H4 (cell line): ENCODE measurements around the gene OTOGL. TPM values are rescaled to one million over a fixed set of nuclear protein-coding genes. Genes with fewer than 3 reads are reported as not detected.
"Not testable (repeated sequence)": the region's sequence is repeated elsewhere in the genome, so short reads cannot be mapped to it uniquely, and the experiment has no call there.

ENCODE experiments used
- DNase-seq: peaks from one replicate; pipeline ENCODE4 v3.0.0-alpha.2; 2015; ENCODE audit warnings: low spot score
- total RNA-seq: library from RNA; depleted of rRNA; stranded (reverse); fragments of >200 nt; shearing (Covaris generic); gene quantifications from 2 replicates; pipeline ENCODE4 v1.2.3, GENCODE V29; 2014; rRNA removed

The OTOGL gene, protein sequence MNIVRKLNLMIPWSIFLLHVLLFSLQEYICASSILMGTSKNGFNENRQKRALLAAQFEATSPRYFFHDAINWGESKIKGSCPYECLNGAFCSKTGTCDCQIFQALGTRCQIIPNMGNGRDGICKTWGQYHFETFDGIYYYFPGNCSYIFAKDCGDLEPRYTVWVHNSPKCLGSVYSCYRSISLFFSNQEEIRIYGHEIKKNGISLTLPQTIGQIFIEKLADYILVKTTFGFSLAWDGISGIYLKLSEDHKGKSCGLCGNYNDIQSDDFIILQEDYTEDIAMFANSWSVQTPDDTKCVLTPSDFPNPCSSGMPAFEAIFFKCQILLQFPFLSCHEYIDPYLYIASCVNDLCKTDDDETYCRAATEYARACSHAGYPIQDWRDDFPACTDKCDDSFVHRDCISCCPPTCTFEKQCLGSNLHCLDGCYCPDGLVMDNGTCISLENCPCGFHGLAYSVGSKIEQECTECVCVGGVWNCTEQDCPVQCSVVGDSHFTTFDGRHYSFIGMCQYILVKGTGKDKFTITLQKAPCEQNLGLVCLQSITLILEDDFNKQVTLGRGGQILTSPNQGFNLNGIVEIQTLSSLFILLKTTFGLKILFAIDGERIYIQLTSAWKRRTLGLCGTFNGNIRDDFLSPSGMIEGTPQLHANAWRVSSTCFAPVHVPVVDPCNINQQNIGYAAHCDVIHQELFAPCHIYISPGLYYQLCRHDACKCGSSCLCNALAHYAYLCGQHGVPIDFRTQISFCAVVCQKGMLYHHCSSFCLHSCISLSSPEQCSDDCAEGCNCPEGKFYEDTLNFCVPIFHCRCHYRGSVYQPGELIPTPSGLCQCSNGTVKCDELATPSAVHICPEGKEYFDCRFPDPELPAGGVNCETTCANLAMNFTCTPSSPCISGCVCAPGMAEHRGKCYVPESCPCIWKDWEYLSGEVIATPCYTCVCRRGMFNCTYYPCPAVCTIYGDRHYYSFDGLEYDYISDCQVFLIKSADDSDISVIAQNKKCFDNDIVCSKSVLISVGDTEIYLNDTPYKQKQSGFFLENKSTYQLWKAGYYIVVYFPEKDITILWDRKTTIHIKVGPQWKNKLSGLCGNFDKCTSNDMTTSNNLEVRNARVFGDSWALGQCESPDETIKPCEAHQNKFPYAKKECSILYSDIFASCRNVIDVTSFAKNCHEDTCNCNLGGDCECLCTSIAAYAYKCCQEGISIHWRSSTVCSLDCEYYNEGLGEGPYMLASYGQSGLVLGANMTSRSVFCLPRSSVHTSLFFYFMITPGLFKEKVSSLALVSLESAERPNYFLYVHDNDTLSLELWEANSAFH (N-terminal part only)
- total RNA-seq: 0.02 and 0.17 TPM in 2 replicates

DNA sequence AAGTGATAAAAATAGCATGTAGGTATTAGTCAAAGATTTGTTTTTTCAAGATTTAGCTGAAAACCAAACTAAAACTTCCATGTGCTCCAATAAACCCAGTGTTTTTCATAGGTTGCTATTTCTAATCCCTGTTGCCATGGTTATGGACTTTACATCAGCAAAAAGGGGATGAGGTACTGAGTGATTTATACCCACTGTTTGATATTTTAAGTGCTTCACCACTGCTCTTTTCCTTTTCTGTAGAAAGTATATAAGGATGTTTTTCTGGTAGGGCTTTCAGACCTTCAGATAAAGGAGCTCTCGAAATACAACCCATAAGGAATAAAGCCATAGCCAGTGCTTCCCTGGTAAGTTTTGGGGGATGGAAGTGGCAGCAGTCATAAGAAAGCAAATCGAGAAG, at the start of gene OTOGL:
OTOGL (plus strand) TSS at position 279 of the 400 bp plus-strand sequence. CDS start 109,895 bp downstream, outside the sequence.
- DNase-seq: no peak

- no peak for DNase-seq
These were observed 49.1 kb upstream of the OTOGL start for GRCh38 chr12:80050236-80050635.

DNA sequence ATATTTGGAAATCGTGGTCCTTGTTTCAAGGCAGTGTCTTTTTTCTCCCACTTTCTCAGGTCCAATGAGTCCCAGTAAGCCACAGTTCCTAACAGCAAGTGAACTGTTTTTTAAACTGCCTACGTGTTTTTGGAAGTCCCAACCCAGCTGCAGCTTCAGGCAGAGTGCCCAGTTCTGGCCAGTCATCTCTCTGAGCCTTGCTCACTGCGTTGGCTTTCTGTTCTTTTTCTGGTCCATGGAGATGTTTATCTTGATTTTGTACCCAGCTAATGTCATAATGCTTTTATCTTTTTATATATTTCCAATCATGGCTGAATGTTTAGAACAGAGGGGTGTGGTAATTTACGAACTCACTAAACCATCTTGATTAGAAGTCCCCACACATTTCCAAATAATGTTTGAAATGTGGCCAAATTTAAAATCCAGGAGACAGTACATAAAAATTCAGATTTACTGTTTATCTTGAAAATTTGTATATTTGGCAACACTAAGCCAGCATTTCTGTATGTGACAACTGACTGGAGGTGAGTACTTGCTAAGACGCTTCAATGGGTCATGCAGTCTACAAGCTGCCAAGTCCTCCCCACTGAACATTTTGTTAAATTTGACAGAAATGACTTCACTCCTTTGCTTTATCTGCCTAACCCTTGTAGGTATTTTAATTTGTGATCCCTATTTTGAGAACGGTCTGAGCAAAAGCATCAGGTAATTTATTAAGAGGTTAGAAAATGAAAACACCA, 46.1 kb upstream of the OTOGL start:
- peak; percentile 44 for DNase-seq

GRCh38 chr12:80056232-80056631, 43.1 kb upstream of the OTOGL start:
- DNase-seq: no peak

GRCh38 chr12:80056845-80057244, 42.5 kb upstream of the OTOGL start:
- DNase-seq: no peak

DNA sequence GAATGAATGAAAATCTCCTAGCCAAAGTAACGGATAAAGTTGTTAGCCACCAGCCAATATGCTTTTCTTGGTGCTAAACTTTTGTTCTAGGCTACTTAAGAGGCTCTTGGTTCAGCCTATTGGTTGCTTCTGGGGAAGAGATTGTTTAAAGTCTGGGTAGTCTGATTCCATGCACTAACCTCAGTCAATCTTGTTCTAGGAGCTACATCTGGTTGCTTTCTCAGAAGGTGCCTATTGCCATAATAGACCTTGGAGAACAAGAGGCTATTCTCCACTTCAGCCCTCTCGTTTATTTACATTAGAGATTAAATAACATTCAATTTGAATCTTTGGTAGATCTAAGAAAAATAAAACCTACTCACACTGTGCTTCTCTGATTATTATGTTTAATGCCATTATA, 40.8 kb upstream of the OTOGL start:
- no peak for DNase-seq

- DNase-seq: no peak
These were observed 40.2 kb upstream of the OTOGL start for GRCh38 chr12:80059102-80059501.

DNA sequence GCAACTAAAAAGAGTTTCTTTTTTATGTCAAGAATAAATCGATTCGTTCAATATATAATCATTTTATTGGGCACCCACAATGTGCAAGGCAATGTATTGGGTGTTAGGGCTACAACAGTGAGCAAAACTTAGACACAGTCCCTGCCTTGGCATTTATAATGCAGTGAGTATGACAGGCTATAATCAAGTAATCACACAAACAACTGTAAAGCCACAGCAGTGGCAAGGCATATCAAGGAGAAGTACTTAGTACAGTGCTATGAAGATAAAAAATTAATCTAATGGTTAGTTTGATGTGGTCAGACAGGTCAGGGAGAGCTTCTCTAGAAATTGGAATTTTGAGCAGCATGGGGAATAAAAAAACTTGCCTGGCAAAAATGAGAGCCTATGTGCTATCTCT, 39.5 kb upstream of the OTOGL start:
- no peak for DNase-seq

GRCh38 chr12:80064269-80064668, 35.1 kb upstream of the OTOGL start:
- DNase-seq: no peak

GRCh38 chr12:80064951-80065350, 34.4 kb upstream of the OTOGL start:
- no peak for DNase-seq

GRCh38 chr12:80068173-80068572, 31.2 kb upstream of the OTOGL start:
- no peak for DNase-seq

DNA sequence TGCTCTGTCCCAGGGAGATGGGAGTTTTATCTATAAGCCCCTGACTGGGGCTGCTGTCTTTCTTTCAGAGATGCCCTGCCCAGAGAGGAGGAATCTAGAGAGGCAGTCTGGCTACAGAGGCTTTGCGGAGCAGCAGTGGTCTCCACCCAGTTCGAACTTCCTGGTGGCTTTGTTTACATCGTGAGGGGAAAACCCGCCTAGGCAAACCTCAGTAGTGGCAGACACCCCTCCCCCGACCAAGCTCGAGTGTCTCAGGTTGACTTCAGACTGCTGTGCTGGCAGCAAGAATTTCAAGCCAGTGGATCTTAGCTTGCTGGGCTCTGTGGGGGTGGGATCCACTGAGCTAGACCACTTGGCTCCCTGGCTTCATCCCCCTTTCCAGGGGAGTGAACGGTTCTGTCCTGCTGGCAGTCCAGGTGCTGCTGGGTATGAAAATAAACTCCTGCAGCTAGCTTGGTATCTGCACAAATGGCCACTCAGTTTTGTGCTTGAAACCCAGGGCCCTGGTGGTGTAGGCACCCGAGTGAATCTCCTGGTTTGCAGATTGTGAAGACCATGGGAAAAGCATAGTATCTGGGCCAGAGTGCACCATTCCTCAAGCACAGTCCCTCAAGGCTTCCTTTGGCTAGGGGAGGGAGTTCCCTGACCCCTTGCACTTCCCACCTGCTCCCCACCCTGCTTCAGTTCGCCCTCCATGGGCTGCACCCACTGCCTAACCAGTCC, 15.3 kb upstream of the OTOGL start:
- DNase-seq: not testable (repeated sequence)

DNA sequence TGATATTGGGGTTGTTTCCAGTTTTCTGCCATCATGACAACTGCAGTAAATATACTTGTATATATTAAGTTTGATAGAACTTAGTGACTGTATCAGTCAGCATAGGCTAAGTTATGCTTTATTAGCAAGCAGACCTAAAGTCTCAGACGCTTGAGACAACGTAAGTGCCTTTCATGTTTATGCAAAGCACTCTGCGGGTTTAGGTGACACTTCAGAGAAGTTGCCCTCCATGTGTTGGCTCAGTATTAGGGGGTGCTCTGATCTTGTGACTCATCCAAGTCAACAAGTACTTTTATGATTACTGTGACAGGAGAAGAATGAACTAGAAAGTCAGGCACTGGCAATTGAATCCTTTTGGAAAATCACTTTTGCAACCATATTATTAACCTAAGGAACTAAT, 13.3 kb upstream of the OTOGL start:
- DNase-seq: no peak

DNA sequence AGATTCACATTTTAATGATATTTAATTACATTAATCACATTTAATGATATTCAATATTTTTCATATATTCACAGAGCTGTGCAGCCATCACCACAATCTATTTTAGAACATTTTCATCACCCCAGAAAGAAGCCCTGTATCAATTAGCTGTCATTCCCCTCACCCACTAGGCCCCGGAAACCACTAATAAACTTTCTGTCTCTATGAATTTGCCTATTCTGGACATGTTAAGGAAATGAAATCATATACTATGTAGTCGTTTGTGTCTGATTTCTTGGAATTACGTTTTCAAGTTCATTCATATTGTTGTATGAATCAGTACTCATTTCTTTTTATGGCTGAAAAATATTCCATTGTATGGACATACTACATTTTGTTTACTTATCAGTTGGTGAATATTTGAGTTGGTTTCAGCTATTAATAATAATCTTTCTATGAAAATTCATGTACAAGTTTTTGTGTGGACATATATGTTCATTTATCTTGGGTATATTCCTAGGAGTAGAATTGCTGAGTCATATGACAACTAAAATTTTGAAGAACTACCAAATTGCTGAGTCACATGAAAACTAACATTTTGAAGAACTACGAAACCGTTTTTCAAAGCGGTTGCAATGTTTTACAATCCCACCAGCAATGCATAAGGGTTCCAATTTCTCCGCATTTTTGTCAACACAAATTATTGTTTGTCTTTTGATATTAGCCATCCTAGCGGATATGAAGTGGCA, 11.7 kb upstream of the OTOGL start:
- DNase-seq: no peak

DNA sequence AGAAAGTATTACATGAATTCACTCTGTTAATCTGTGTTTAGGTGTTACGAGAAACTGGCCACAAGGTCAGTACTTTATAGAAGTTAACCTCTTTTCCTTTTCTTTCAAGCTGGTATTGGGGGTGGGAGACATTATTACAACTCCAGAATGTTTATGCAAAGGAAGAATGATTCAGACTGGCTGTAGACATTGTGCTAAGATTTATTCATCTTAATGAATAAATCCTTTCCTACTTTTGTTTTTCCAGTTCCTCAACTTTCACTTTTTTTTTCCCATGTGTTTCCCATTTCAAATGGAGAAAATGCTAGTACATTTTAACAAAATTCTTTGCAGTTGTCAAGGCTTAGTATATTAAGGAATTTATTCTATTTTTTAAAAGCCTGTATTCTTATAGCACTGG, 1.3 kb downstream of the OTOGL start:
- DNase-seq: no peak

GRCh38 chr12:80101126-80101525, 1.8 kb downstream of the OTOGL start:
- DNase-seq: no peak

DNA sequence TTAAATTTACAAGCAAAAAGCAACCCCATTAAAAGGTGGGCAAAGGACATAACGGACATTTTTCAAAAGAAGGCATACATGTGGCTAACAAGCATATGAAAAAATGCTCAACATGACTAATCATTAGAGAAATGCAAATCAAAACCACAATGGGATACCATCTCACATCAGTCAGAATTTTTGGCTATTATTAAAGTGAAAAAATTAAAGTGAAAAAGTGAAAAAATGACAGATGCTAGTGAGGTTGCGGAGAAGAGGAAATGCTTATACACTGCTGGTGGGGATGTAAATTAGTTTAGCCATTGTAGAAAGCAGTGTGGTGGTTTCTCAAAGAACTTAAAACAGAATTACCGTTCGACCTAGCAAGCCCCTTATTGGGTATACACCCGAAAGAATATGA, 7.9 kb downstream of the OTOGL start:
- DNase-seq: no peak

DNA sequence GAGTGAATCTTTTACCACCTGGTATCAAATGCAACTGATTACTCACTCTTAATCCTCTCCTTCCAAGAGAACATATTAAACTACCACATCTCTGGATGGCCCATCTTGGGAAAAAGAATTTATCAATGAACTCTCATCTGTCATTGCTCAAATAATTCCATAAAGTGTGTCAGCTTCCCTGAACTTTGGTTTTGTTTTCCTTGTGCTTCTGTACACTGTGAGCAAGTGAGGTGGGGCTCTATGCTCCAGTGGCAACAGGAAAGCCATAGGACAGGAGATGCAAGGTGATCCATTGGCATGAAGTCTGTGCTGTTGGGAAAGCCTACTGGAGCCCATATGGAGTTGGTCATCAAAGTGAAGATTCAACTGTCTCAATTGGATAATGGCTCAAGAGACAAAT, 17.4 kb downstream of the OTOGL start:
- no peak for DNase-seq

- no peak for DNase-seq
These were observed 19.4 kb downstream of the OTOGL start for GRCh38 chr12:80118565-80119324.
